T-cell (primary cell): ENCODE measurements around the gene UNC13C. TPM values are rescaled to one million over a fixed set of nuclear protein-coding genes. Genes with fewer than 3 reads are reported as not detected.

ENCODE experiments used
- ATAC-seq, 4 experiments: fragments of 200-7000 bp in 3 of 4; fragments of 150-1000 bp in 1 of 4; cut with Tn5 transposase; replicated peaks in 1 of 4; 1 replicate in 3 of 4; 2 replicates in 1 of 4; pipeline ENCODE4 v1.10.0; 2021; ENCODE audit warnings: moderate library complexity in 3 of 4, mild to moderate bottlenecking in 2 of 4, moderate number of reproducible peaks in 1 of 4
- CTCF ChIA-PET, 2 donors: fragments of 300-600 bp; sonication (Branson Sonifier 250); formaldehyde crosslinking; loops; one replicate each; lab custom pipeline; 2022; ENCODE audit warnings: antibody characterized with exemption in 2 of 2; lab: Charles Lee
- POLR2A ChIA-PET, 2 donors: fragments of 300-600 bp; sonication (Branson Sonifier 250); formaldehyde crosslinking; loops; one replicate each; lab custom pipeline; 2022; ENCODE audit warnings: antibody characterized with exemption in 2 of 2; lab: Charles Lee
- DNase-seq, 35 experiments: peaks; one replicate each; pipeline versions ENCODE4 v3.0.0 to v3.0.0-alpha.2; 2013 to 2023
- H3K27ac ChIP-seq: one replicate; pipeline ENCODE4 v1.5.1; 2013; ENCODE audit warnings: low read length
- H3K27me3 ChIP-seq, 2 experiments: replicated peaks in 1 of 2; 1 replicate in 1 of 2; 2 replicates in 1 of 2; pipeline versions ENCODE4 v1.6.1 to v1.7.0; 2013; ENCODE audit warnings: low read length in 1 of 2, mixed read lengths in 1 of 2; ENCODE audit not compliant: control insufficient read depth in 2 of 2, insufficient read depth in 2 of 2; ENCODE audit errors: extremely low read depth in 1 of 2
- H3K36me3 ChIP-seq, 2 donors: 1 replicate in 1 of 2; 2 replicates in 1 of 2; pipeline versions ENCODE4 v1.6.1 to v1.7.0; 2013; ENCODE audit warnings: low read length in 1 of 2; ENCODE audit not compliant: control insufficient read depth in 2 of 2, insufficient read depth in 1 of 2; ENCODE audit errors: extremely low read depth in 1 of 2
- H3K4me1 ChIP-seq, 2 experiments: 1 replicate in 1 of 2; 2 replicates in 1 of 2; pipeline versions ENCODE4 v1.6.1 to v1.7.0; 2013; ENCODE audit warnings: low read length in 2 of 2, mixed read lengths in 1 of 2; ENCODE audit not compliant: insufficient read depth in 2 of 2, control insufficient read depth in 1 of 2; ENCODE audit errors: extremely low read depth in 1 of 2
- H3K4me3 ChIP-seq, 2 donors: 1 replicate in 1 of 2; 2 replicates in 1 of 2; pipeline versions ENCODE4 v1.5.1 to v1.7.0; 2013; ENCODE audit warnings: mild to moderate bottlenecking in 2 of 2, low read length in 1 of 2, moderate library complexity in 1 of 2; ENCODE audit not compliant: control insufficient read depth in 1 of 2; ENCODE audit errors: extremely low read depth in 1 of 2
- H3K9me3 ChIP-seq: 2 replicates; pipeline ENCODE4 v1.7.0; 2013
- H3K27ac Mint-ChIP-seq, 2 donors: one replicate each; pipeline ENCODE4 v1.8.0; 2020 to 2021; ENCODE audit warnings: mild to moderate bottlenecking in 2 of 2, mixed read lengths in 2 of 2
- H3K27me3 Mint-ChIP-seq, 2 donors: one replicate each; pipeline ENCODE4 v1.8.0; 2021 to 2022; ENCODE audit warnings: mixed read lengths in 2 of 2
- H3K36me3 Mint-ChIP-seq: one replicate; pipeline ENCODE4 v1.8.0; 2021; ENCODE audit warnings: mixed read lengths
- H3K4me1 Mint-ChIP-seq, 3 donors: one replicate each; pipeline ENCODE4 v1.8.0; 2020 to 2022; ENCODE audit warnings: mixed read lengths in 3 of 3, mild to moderate bottlenecking in 1 of 3
- H3K4me3 Mint-ChIP-seq, 3 donors: one replicate each; pipeline ENCODE4 v1.8.0; 2020 to 2022; ENCODE audit warnings: mild to moderate bottlenecking in 3 of 3, mixed read lengths in 3 of 3, moderate library complexity in 3 of 3
- H3K9me3 Mint-ChIP-seq, 3 donors: one replicate each; pipeline ENCODE4 v1.8.0; 2020 to 2022; ENCODE audit warnings: mixed read lengths in 3 of 3
- WGBS: methylation state at CpG from one replicate; pipeline ENCODE4 v1.1.5; 2013; ENCODE audit warnings: missing lambda C conversion rate; ENCODE audit not compliant: insufficient coverage; 5-methylcytosine and 5-hydroxymethylcytosine counted together
- total RNA-seq, 35 experiments: library from RNA in 6 of 35; stranded (reverse) in 6 of 35; fragments of 120-200 nt in 1 of 35; gene quantifications; one replicate each; pipeline versions ENCODE4 v1.2.1 to v1.2.4 and lab custom pipeline; 2013 to 2026

The UNC13C gene
- total RNA-seq, 5 donors from 2014 or later (not counting 1 experiment from before 2014, with no cell fraction given): not detected

DNA sequence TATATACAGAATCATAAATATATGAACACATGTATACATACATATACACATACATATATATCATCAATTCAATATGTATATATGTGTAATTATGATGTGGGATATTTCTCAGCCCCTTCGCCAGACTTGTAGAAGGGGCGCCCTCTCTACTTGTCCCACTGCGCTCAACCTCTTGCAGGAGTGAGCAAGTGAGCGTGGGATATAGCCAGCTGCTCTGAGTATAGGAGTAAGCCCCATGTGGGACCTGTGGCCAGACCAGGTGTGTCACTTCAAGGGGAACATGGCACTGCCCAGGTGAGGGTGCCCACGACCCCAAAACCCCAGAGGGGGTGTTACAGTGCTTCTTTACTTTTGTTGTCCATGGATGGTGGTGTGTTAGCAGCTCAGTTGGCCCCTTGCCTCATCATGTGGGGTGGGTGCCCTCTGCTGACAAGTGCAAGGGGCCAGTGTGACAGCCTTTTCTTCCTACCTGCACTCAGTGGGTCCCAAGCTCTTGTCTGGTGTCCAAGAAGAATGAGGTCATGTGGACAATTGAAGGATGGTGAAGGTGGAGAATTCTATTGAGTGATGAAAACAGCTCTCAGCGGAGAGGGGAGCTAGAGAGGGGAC is 304.1 kb downstream of the UNC13C start:
- H3K4me3 ChIP-seq: no peak overlapping the region
- no peaks in the 10 kb centered on the region for H3K36me3 ChIP-seq
- H3K27ac Mint-ChIP-seq: no peak overlapping the region
- H3K4me1 ChIP-seq: no peaks in the 10 kb centered on the region
- H3K4me1 Mint-ChIP-seq: no peaks in the 10 kb centered on the region
- H3K27me3 ChIP-seq: no peaks in the 10 kb centered on the region
- H3K4me3 Mint-ChIP-seq: no peak overlapping the region
- DNase-seq: no peak
- ChIA-PET POLR2A (no interaction called here), CTCF (no interaction called here)
- 70% methylated on average over 3 of the region's 6 CpGs for whole genome bisulfite sequencing
- no peak overlapping the region for H3K27ac ChIP-seq
- no peaks in the 10 kb centered on the region for H3K27me3 Mint-ChIP-seq
- no peak for ATAC-seq
- H3K9me3 ChIP-seq: no peaks in the 10 kb centered on the region
- peaks cover 0 to 5% (median 0%) of the 10 kb centered on the region in 3 donors for H3K9me3 Mint-ChIP-seq
- H3K36me3 Mint-ChIP-seq: no peaks in the 10 kb centered on the region

DNA sequence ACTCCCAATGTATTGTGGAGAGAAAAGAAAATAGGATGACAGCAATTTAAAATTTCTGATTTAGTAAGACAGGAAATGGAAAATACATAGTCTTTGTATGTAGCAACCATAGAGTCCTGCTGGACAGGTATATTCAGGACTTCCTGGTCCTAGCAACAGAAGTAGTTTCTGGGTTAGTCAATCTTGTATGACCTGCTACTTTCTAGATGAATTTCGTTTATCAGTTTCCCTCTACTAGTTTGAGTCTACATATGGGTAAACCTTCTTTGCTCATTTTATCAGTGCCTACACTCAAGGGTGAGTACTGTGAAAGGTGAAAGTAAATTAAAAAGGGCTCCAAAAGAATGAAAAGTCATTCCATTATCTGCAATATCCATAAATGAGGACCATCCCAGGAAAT is 309.8 kb downstream of the UNC13C start:
- Histone ChIP-seq H3K27ac (no peak overlapping the region), H3K4me1 (no peaks in the 10 kb centered on the region), H3K36me3 (no peaks in the 10 kb centered on the region), H3K27me3 (no peaks in the 10 kb centered on the region), H3K4me3 (no peak overlapping the region), H3K9me3 (no peaks in the 10 kb centered on the region)
- Mint-ChIP-seq H3K27ac (no peak overlapping the region), H3K27me3 (no peaks in the 10 kb centered on the region), H3K36me3 (no peaks in the 10 kb centered on the region), H3K9me3 (no peaks in the 10 kb centered on the region), H3K4me3 (no peak overlapping the region), H3K4me1 (no peaks in the 10 kb centered on the region)
- no CpG with 5 or more reads among the region's 1 CpG for WGBS
- no peak for DNase-seq
- ATAC-seq: no peak
- POLR2A ChIA-PET: no interaction called here
- CTCF ChIA-PET: no interaction called here

DNA sequence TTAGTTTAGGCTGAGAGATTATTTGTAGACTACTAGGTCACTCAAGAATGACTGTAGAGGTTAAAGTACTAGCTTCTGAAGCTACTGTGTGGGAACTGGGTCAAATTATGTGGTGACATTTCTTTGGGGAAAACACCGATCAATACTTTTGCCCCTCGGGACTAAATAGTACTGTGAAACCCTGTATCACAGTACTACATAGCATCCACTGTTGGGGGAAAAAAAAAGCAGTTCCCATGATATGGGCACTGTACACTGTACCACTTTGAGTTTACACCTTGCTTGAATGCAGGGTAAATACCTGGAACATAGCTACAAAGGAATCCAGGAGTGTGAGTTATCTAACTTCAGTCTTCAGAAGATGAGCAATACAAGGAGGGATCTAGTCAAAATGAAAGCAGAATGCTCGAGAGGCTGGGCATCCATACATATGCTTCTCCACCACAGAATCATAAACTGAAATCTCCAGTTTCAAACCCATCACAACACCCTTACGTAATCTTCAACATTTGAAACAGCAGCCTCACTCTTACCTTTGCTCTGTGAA is 311.4 kb downstream of the UNC13C start:
- 29% methylated on average over 1 of the region's 4 CpGs for WGBS
- peaks cover 0 to 2% (median 0%) of the 10 kb centered on the region in 3 donors for H3K9me3 Mint-ChIP-seq
- no peak for ATAC-seq

DNA sequence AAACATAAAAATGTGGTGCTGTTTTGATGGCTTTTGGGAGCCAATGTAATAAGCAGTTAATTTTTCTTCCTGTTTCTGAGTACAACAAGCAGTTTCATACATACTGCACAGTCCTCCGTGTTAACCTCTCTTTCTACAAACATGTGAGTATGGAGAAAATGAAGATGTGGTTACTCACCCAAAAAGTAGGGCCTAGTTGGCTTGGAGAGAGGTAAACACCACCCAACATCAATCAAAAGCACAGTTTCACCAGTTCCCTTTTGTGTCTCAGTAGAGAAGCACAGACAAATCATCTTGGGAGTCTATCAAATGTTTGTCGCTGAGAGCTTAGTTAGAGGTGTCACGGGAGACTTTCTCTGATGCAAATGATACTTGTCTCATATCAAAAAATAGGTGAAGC is 320.2 kb downstream of the UNC13C start:
- H3K4me3 Mint-ChIP-seq: no peak overlapping the region
- DNase-seq: no peak
- H3K27me3 Mint-ChIP-seq: no peaks in the 10 kb centered on the region
- no peaks in the 10 kb centered on the region for H3K9me3 ChIP-seq
- no peaks in the 10 kb centered on the region for H3K36me3 Mint-ChIP-seq
- H3K27me3 ChIP-seq: no peaks in the 10 kb centered on the region
- H3K36me3 ChIP-seq: no peaks in the 10 kb centered on the region
- peaks cover 2 to 5% (median 3%) of the 10 kb centered on the region in 3 donors for H3K9me3 Mint-ChIP-seq
- H3K4me1 Mint-ChIP-seq: no peaks in the 10 kb centered on the region
- no peak overlapping the region for H3K27ac ChIP-seq
- H3K27ac Mint-ChIP-seq: no peak overlapping the region
- ChIA-PET CTCF (no interaction called here), POLR2A (no interaction called here)
- no peak for ATAC-seq
- no CpG with 5 or more reads among the region's 3 CpGs for WGBS
- no peaks in the 10 kb centered on the region for H3K4me1 ChIP-seq
- H3K4me3 ChIP-seq: no peak overlapping the region

More for the DNA sequence above, 311.4 kb downstream of the UNC13C start:
- H3K36me3 Mint-ChIP-seq: no peaks in the 10 kb centered on the region
- DNase-seq: no peak
- Histone ChIP-seq H3K27me3 (no peaks in the 10 kb centered on the region), H3K9me3 (no peaks in the 10 kb centered on the region), H3K4me3 (no peak overlapping the region), H3K36me3 (no peaks in the 10 kb centered on the region), H3K4me1 (no peaks in the 10 kb centered on the region), H3K27ac (no peak overlapping the region)
- H3K4me1 Mint-ChIP-seq: no peaks in the 10 kb centered on the region
- no peaks in the 10 kb centered on the region for H3K27me3 Mint-ChIP-seq
- ChIA-PET POLR2A (no interaction called here), CTCF (no interaction called here)
- H3K27ac Mint-ChIP-seq: no peak overlapping the region
- no peak overlapping the region for H3K4me3 Mint-ChIP-seq

DNA sequence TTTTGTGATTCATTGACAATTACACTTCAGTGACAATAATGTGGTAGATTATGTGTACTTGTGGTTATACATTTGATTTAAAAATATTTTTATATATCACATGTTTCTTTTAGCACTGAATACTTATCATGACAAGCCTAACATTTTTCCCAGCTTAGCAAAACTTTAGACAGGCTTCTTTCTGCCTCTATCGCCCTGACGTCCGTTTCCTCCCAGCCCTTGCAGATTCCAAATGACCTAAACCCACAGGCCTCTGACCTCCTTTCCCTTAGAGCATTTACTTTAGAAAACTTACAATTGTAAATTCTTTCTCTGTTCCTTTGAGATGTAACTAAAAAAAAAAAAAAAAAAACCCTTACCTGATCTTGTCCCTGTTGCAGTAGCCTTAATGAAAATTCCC is 326.1 kb downstream of the UNC13C start:
- Histone ChIP-seq H3K27ac (no peak overlapping the region), H3K9me3 (no peaks in the 10 kb centered on the region), H3K4me3 (no peak overlapping the region), H3K4me1 (no peaks in the 10 kb centered on the region), H3K36me3 (no peaks in the 10 kb centered on the region), H3K27me3 (no peaks in the 10 kb centered on the region)
- H3K36me3 Mint-ChIP-seq: no peaks in the 10 kb centered on the region
- H3K27me3 Mint-ChIP-seq: peaks cover 0 to 2% of the 10 kb centered on the region in 2 donors
- WGBS: 93% methylated on average over 3 of the region's 3 CpGs
- no peak overlapping the region for H3K4me3 Mint-ChIP-seq
- ChIA-PET CTCF (no interaction called here), POLR2A (interaction anchor here in 1 of 2 donors (0.6 kb wide), 1 partner anchor 1059 kb away, joined by 6 read pairs; no protein-coding TSS in a partner anchor)
- peaks cover 3 to 5% (median 3%) of the 10 kb centered on the region in 3 donors for H3K9me3 Mint-ChIP-seq
- no peak overlapping the region for H3K27ac Mint-ChIP-seq
- DNase-seq (no peak), ATAC-seq (no peak)
- H3K4me1 Mint-ChIP-seq: no peaks in the 10 kb centered on the region

DNA sequence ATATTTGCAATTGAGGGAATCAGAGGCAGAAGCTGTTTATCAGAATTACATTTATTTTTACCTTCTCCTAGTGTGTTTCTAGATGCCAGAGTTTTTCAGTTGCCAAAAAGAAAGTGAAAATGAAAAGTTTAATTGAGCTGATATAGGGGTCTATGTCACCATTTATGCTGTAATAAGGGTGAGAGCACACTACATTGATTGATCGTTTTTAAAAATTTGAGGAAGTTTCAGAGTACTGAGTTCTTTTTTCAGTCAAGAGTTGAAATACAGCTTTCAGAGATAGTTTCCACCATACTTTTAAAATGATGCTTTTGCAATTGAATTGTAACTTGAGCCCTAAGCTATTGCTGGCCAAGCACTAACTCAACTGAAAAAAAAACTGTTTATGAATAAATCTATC is 326.9 kb downstream of the UNC13C start:
- ATAC-seq (no peak), DNase-seq (no peak)
- H3K4me1 ChIP-seq: no peaks in the 10 kb centered on the region
- Mint-ChIP-seq H3K4me3 (no peak overlapping the region), H3K27me3 (peaks cover 0 to 2% of the 10 kb centered on the region in 2 donors), H3K4me1 (no peaks in the 10 kb centered on the region), H3K27ac (no peak overlapping the region), H3K36me3 (no peaks in the 10 kb centered on the region), H3K9me3 (peaks cover 3 to 6% (median 5%) of the 10 kb centered on the region in 3 donors)
- H3K4me3 ChIP-seq: no peak overlapping the region
- no peaks in the 10 kb centered on the region for H3K9me3 ChIP-seq
- ChIA-PET CTCF (no interaction called here), POLR2A (interaction anchor here in 1 of 2 donors (0.6 kb wide), 1 partner anchor 1058 kb away, joined by 6 read pairs; no protein-coding TSS in a partner anchor)
- no peaks in the 10 kb centered on the region for H3K36me3 ChIP-seq
- WGBS: 60% methylated on average over 1 of the region's 1 CpG
- no peaks in the 10 kb centered on the region for H3K27me3 ChIP-seq
- H3K27ac ChIP-seq: no peak overlapping the region
